Measurements from ENCODE around the gene SLC38A1.

- TF ChIP-seq POLR2A (IDR thresholded peaks at IDR 0.05; ENCODE audit: low read length) (no peak), BCL3 (IDR thresholded peaks at IDR 0.05) (no peak), NFE2L2 (conservative IDR thresholded peaks at IDR 0.05; ENCODE audit: low read length) (no peak), MAX (IDR thresholded peaks at IDR 0.05) (no peak), BHLHE40 (IDR thresholded peaks at IDR 0.05; ENCODE audit: low read depth, low read length) (no peak), EP300 (IDR thresholded peaks at IDR 0.05) (no peak), RFX5 (IDR thresholded peaks at IDR 0.05) (no peak), ESRRA (IDR thresholded peaks at IDR 0.05; ENCODE audit: borderline replicate concordance, low read length) (no peak)
- TF ChIP-seq, protein P1, sequence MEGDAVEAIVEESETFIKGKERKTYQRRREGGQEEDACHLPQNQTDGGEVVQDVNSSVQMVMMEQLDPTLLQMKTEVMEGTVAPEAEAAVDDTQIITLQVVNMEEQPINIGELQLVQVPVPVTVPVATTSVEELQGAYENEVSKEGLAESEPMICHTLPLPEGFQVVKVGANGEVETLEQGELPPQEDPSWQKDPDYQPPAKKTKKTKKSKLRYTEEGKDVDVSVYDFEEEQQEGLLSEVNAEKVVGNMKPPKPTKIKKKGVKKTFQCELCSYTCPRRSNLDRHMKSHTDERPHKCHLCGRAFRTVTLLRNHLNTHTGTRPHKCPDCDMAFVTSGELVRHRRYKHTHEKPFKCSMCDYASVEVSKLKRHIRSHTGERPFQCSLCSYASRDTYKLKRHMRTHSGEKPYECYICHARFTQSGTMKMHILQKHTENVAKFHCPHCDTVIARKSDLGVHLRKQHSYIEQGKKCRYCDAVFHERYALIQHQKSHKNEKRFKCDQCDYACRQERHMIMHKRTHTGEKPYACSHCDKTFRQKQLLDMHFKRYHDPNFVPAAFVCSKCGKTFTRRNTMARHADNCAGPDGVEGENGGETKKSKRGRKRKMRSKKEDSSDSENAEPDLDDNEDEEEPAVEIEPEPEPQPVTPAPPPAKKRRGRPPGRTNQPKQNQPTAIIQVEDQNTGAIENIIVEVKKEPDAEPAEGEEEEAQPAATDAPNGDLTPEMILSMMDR (IDR thresholded peaks at IDR 0.05), result no peak
- TF ChIP-seq, protein P2, sequence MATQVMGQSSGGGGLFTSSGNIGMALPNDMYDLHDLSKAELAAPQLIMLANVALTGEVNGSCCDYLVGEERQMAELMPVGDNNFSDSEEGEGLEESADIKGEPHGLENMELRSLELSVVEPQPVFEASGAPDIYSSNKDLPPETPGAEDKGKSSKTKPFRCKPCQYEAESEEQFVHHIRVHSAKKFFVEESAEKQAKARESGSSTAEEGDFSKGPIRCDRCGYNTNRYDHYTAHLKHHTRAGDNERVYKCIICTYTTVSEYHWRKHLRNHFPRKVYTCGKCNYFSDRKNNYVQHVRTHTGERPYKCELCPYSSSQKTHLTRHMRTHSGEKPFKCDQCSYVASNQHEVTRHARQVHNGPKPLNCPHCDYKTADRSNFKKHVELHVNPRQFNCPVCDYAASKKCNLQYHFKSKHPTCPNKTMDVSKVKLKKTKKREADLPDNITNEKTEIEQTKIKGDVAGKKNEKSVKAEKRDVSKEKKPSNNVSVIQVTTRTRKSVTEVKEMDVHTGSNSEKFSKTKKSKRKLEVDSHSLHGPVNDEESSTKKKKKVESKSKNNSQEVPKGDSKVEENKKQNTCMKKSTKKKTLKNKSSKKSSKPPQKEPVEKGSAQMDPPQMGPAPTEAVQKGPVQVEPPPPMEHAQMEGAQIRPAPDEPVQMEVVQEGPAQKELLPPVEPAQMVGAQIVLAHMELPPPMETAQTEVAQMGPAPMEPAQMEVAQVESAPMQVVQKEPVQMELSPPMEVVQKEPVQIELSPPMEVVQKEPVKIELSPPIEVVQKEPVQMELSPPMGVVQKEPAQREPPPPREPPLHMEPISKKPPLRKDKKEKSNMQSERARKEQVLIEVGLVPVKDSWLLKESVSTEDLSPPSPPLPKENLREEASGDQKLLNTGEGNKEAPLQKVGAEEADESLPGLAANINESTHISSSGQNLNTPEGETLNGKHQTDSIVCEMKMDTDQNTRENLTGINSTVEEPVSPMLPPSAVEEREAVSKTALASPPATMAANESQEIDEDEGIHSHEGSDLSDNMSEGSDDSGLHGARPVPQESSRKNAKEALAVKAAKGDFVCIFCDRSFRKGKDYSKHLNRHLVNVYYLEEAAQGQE (IDR thresholded peaks at IDR 0.05), result no peak
Measured at GRCh38 chr12:46159309-46159901, 109.4 kb downstream of the SLC38A1 start.
